ENCODE data around the gene RAMACL. TPM values are rescaled to one million over a fixed set of nuclear protein-coding genes. Genes with fewer than 3 reads are reported as not detected.

Gene RAMACL
- total RNA-seq, 2 experiments from 2014 or later = 0.25 to 0.32 TPM

GRCh38 chr6:166598441-166599138 lies 12.1 kb upstream of the RAMACL start:
- no peak for DNase-seq
- H3K27me3 Mint-ChIP-seq = no peaks in the 10 kb centered on the region
- no peak overlapping the region for H3K27ac Mint-ChIP-seq
- no peaks in the 10 kb centered on the region for H3K4me1 Mint-ChIP-seq
- ChIA-PET POLR2A (no interaction called here), CTCF (interaction anchor here (1.1 to 1.5 kb wide), 2 partner anchors 14 to 16 kb away, joined by 4 read pairs; no protein-coding TSS in a partner anchor)
- no peak overlapping the region for H3K4me3 Mint-ChIP-seq
- H3K9me3 Mint-ChIP-seq = no peaks in the 10 kb centered on the region
- H3K36me3 Mint-ChIP-seq (ENCODE audit: low read depth) = no peaks in the 10 kb centered on the region

- ChIA-PET POLR2A (no interaction called here), CTCF (interaction anchor here (1.1 to 1.2 kb wide), 2 partner anchors 14 kb away, joined by 4 read pairs; no protein-coding TSS in a partner anchor)
- no peaks in the 10 kb centered on the region for H3K36me3 Mint-ChIP-seq (ENCODE audit: low read depth)
- no peaks in the 10 kb centered on the region for H3K9me3 Mint-ChIP-seq
- no peak overlapping the region for H3K4me3 Mint-ChIP-seq
- H3K27me3 Mint-ChIP-seq = no peaks in the 10 kb centered on the region
- no peak overlapping the region for H3K27ac Mint-ChIP-seq
- no peaks in the 10 kb centered on the region for H3K4me1 Mint-ChIP-seq
- DNase-seq = no peak
Observed at GRCh38 chr6:166597711-166598440, 11.4 kb upstream of the RAMACL start.

GRCh38 chr6:166596776-166597507 lies 10.5 kb upstream of the RAMACL start:
- Mint-ChIP-seq H3K36me3 (ENCODE audit: low read depth) (no peaks in the 10 kb centered on the region), H3K4me1 (no peaks in the 10 kb centered on the region), H3K27me3 (no peaks in the 10 kb centered on the region), H3K27ac (no peak overlapping the region), H3K4me3 (no peak overlapping the region), H3K9me3 (no peaks in the 10 kb centered on the region)
- ChIA-PET CTCF (interaction anchor here (1.2 kb wide), 1 partner anchor 13 kb away, joined by 4 read pairs; no protein-coding TSS in a partner anchor), POLR2A (no interaction called here)
- DNase-seq = no peak

GRCh38 chr6:166595949-166596348 lies 9.5 kb upstream of the RAMACL start:
- ChIA-PET POLR2A (no interaction called here), CTCF (no interaction called here)
- Mint-ChIP-seq H3K27me3 (no peaks in the 10 kb centered on the region), H3K4me3 (no peak overlapping the region), H3K4me1 (no peaks in the 10 kb centered on the region), H3K27ac (no peak overlapping the region), H3K9me3 (no peaks in the 10 kb centered on the region), H3K36me3 (ENCODE audit: low read depth) (no peaks in the 10 kb centered on the region)
- no peak for DNase-seq

GRCh38 chr6:166595061-166595780 lies 8.7 kb upstream of the RAMACL start:
- Mint-ChIP-seq H3K27ac (no peak overlapping the region), H3K36me3 (ENCODE audit: low read depth) (no peaks in the 10 kb centered on the region), H3K9me3 (no peaks in the 10 kb centered on the region), H3K27me3 (no peaks in the 10 kb centered on the region), H3K4me1 (no peaks in the 10 kb centered on the region), H3K4me3 (no peak overlapping the region)
- DNase-seq = no peak
- ChIA-PET POLR2A (no interaction called here), CTCF (no interaction called here)

- Mint-ChIP-seq H3K9me3 (no peaks in the 10 kb centered on the region), H3K27me3 (no peaks in the 10 kb centered on the region), H3K36me3 (ENCODE audit: low read depth) (no peaks in the 10 kb centered on the region), H3K4me1 (peaks cover 12% of the 10 kb centered on the region), H3K4me3 (no peak overlapping the region), H3K27ac (no peak overlapping the region)
- CTCF ChIA-PET = no interaction called here
- POLR2A ChIA-PET = no interaction called here
- DNase-seq = no peak
Observed at GRCh38 chr6:166592821-166593220, 6.3 kb upstream of the RAMACL start.

- H3K9me3 Mint-ChIP-seq = no peaks in the 10 kb centered on the region
- H3K27me3 Mint-ChIP-seq = no peaks in the 10 kb centered on the region
- no peak for DNase-seq
- H3K4me3 Mint-ChIP-seq = no peak overlapping the region
- ChIA-PET POLR2A (no interaction called here), CTCF (no interaction called here)
- no peaks in the 10 kb centered on the region for H3K36me3 Mint-ChIP-seq (ENCODE audit: low read depth)
- H3K4me1 Mint-ChIP-seq = peaks cover 12% of the 10 kb centered on the region
- H3K27ac Mint-ChIP-seq = no peak overlapping the region
Observed at GRCh38 chr6:166591961-166592520, 5.6 kb upstream of the RAMACL start.

GRCh38 chr6:166591026-166591425 lies 4.5 kb upstream of the RAMACL start:
- ChIA-PET POLR2A (no interaction called here), CTCF (no interaction called here)
- Mint-ChIP-seq H3K4me1 (peaks cover 12% of the 10 kb centered on the region), H3K27me3 (no peaks in the 10 kb centered on the region), H3K36me3 (ENCODE audit: low read depth) (no peaks in the 10 kb centered on the region), H3K27ac (no peak overlapping the region), H3K4me3 (no peak overlapping the region), H3K9me3 (no peaks in the 10 kb centered on the region)
- no peak for DNase-seq

- ChIA-PET POLR2A (no interaction called here), CTCF (interaction anchor here (1.2 kb wide), 1 partner anchor 14 kb away, joined by 3 read pairs; no protein-coding TSS in a partner anchor)
- DNase-seq = no peak
- Mint-ChIP-seq H3K27ac (no peak overlapping the region), H3K4me1 (peaks cover 12% of the 10 kb centered on the region), H3K4me3 (no peak overlapping the region), H3K36me3 (ENCODE audit: low read depth) (no peaks in the 10 kb centered on the region), H3K9me3 (no peaks in the 10 kb centered on the region), H3K27me3 (no peaks in the 10 kb centered on the region)
Observed at GRCh38 chr6:166589786-166590574, 3.5 kb upstream of the RAMACL start.

GRCh38 chr6:166589337-166589731 lies 2.9 kb upstream of the RAMACL start:
- POLR2A ChIA-PET = no interaction called here
- no peaks in the 10 kb centered on the region for H3K27me3 Mint-ChIP-seq
- H3K4me3 Mint-ChIP-seq = no peak overlapping the region
- peaks cover 12% of the 10 kb centered on the region for H3K4me1 Mint-ChIP-seq
- no peaks in the 10 kb centered on the region for H3K36me3 Mint-ChIP-seq (ENCODE audit: low read depth)
- no peaks in the 10 kb centered on the region for H3K9me3 Mint-ChIP-seq
- H3K27ac Mint-ChIP-seq = no peak overlapping the region
- DNase-seq = no peak
- CTCF ChIA-PET = interaction anchor here (1.2 kb wide), 1 partner anchor 15 kb away, joined by 3 read pairs; no protein-coding TSS in a partner anchor

GRCh38 chr6:166588691-166589336 lies 2.3 kb upstream of the RAMACL start:
- no peaks in the 10 kb centered on the region for H3K36me3 Mint-ChIP-seq (ENCODE audit: low read depth)
- CTCF ChIA-PET = interaction anchor here (1.2 kb wide), 1 partner anchor 16 kb away, joined by 3 read pairs; no protein-coding TSS in a partner anchor
- H3K27ac Mint-ChIP-seq = no peak overlapping the region

More at GRCh38 chr6:166588691-166589336, 2.3 kb upstream of the RAMACL start:
- DNase-seq = no peak
- Mint-ChIP-seq H3K9me3 (no peaks in the 10 kb centered on the region), H3K4me3 (no peak overlapping the region), H3K27me3 (no peaks in the 10 kb centered on the region), H3K4me1 (peaks cover 15% of the 10 kb centered on the region)
- POLR2A ChIA-PET = no interaction called here

All from activated CD4-positive, alpha-beta T cell treated with anti-CD3 and anti-CD28 coated beads, Interleukin-2, amount 10 ng/mL, durations not matched to agents 7 days and 5 days (primary cell).